Calu3 (cell line): Measurements from ENCODE around the gene SATL1. TPM values are rescaled to one million over a fixed set of nuclear protein-coding genes. Genes with fewer than 3 reads are reported as not detected.
"Not testable (repeated sequence)": the region's sequence is repeated elsewhere in the genome, so short reads cannot be mapped to it uniquely, and the experiment has no call there.

Experiments
- BruUV-seq: library from RNA; stranded (reverse); fragments of 400-500 nt; replicated peaks from 2 replicates; lab custom pipeline; 2021; lab: Mats Ljungman, UMichigan
- CTCF ChIA-PET: fragments of 300-600 bp; sonication (Branson Sonifier 250); formaldehyde crosslinking; loops from one replicate; lab custom pipeline; 2022; ENCODE audit warnings: antibody characterized with exemption; lab: Charles Lee
- DNase-seq: peaks from one replicate; pipeline ENCODE4 v3.0.0; 2022
- H3K27ac Mint-ChIP-seq: one replicate; pipeline ENCODE4 v1.8.0; 2022; ENCODE audit warnings: mixed read lengths; ENCODE audit not compliant: unreplicated experiment
- H3K27me3 Mint-ChIP-seq: one replicate; pipeline ENCODE4 v1.8.0; 2022; ENCODE audit warnings: mixed read lengths; ENCODE audit not compliant: unreplicated experiment
- H3K36me3 Mint-ChIP-seq: one replicate; pipeline ENCODE4 v1.8.0; 2022; ENCODE audit warnings: mild to moderate bottlenecking, moderate library complexity, mixed read lengths; ENCODE audit not compliant: insufficient read depth, unreplicated experiment
- H3K4me1 Mint-ChIP-seq: one replicate; pipeline ENCODE4 v1.8.0; 2022; ENCODE audit warnings: mild to moderate bottlenecking, low read depth, mixed read lengths; ENCODE audit not compliant: unreplicated experiment
- H3K4me3 Mint-ChIP-seq: one replicate; pipeline ENCODE4 v1.8.0; 2022; ENCODE audit warnings: mild to moderate bottlenecking, low read depth, moderate library complexity, mixed read lengths; ENCODE audit not compliant: unreplicated experiment
- H3K9me3 Mint-ChIP-seq: one replicate; pipeline ENCODE4 v1.8.0; 2022; ENCODE audit warnings: low read depth, mixed read lengths; ENCODE audit not compliant: unreplicated experiment
- intact Hi-C: fragments of 100-400 bp; cut with micrococcal nuclease; formaldehyde crosslinking; loops from one replicate; pipeline ENCODE4 v1.10.0; 2022; ENCODE audit not compliant: unreplicated experiment
- total RNA-seq: library from RNA; stranded (reverse); gene quantifications from 2 replicates; pipeline ENCODE4 v1.2.3, GENCODE V29; 2022
- TF ChIP-seq, protein P1 (sequence below): fragments of 200-600 bp; IDR thresholded peaks from one replicate; pipeline ENCODE4 v1.8.0; 2022; ENCODE audit warnings: antibody characterized with exemption; ENCODE audit not compliant: unreplicated experiment

The SATL1 gene
- total RNA-seq, 1 experiment from 2014 or later, result not detected

DNA sequence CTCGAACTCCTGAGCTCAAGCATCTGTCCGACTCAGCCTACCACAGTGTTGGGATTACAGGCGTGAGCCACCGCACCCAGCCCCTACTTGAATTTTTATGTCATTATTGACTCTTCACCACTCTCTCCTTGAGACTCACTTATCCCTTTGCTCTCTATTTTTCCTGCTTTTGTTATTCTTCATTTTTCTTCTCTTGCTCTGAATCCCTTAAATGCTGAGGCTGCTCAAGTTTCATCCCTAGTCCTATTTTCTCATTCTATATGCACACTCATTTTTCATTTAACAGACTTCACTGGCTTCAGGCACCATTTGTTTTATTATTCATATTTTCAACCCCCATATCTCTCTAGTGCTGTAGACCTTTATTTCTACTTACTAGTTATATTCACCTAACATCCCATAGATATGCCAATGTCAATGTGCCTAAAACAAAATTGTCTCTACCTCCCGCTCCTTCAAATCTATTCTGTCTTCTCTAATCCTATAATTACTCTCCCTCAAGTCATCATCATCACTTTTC lies 154.2 kb downstream of the SATL1 start:
- intact Hi-C loops, result no loop called here
- H3K36me3 Mint-ChIP-seq, result peaks cover 9% of the 10 kb centered on the region
- no peaks in the 10 kb centered on the region for H3K27me3 Mint-ChIP-seq
- H3K4me1 Mint-ChIP-seq, result no peaks in the 10 kb centered on the region
- no peaks in the 10 kb centered on the region for H3K9me3 Mint-ChIP-seq
- DNase-seq, result no peak
- CTCF ChIA-PET, result no interaction called here
- H3K27ac Mint-ChIP-seq, result no peak overlapping the region
- H3K4me3 Mint-ChIP-seq, result no peak overlapping the region
- no TSS peak for BruUV-seq
- TF ChIP-seq, protein P1, sequence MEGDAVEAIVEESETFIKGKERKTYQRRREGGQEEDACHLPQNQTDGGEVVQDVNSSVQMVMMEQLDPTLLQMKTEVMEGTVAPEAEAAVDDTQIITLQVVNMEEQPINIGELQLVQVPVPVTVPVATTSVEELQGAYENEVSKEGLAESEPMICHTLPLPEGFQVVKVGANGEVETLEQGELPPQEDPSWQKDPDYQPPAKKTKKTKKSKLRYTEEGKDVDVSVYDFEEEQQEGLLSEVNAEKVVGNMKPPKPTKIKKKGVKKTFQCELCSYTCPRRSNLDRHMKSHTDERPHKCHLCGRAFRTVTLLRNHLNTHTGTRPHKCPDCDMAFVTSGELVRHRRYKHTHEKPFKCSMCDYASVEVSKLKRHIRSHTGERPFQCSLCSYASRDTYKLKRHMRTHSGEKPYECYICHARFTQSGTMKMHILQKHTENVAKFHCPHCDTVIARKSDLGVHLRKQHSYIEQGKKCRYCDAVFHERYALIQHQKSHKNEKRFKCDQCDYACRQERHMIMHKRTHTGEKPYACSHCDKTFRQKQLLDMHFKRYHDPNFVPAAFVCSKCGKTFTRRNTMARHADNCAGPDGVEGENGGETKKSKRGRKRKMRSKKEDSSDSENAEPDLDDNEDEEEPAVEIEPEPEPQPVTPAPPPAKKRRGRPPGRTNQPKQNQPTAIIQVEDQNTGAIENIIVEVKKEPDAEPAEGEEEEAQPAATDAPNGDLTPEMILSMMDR, result no peak

DNA sequence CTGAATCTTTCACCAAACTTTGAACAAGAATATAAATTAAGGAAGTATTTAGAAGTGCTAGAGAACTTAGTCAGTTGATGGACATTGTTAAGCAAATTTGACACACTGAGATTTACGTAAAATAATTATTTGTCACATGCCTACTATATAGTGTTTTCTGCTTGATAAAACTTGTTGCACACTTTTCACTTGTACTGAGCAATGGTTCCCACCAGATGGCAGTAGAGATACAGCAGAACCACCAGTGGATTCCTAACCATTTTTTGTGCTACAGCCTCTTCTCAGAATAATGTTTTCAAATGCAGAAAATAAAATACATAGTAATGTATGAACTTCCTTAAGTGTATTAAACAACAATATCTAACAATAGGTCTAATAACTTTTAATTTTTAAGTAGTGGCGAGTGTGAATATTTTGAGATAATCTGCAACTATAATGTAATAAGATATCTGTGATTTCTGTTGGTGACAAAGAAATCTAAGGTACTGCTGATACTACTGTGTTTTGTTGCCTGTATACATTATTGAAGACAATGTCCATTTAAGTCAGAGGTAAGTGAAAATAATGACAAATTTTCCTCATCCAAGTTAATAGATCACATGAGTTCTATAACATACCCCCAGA lies 158.7 kb downstream of the SATL1 start:
- TF ChIP-seq, protein P1, result peak; percentile 36
- intact Hi-C loops, result no loop called here
- CTCF ChIA-PET, result no interaction called here
- H3K4me3 Mint-ChIP-seq, result no peak overlapping the region
- BruUV-seq, result no TSS peak
- no peak overlapping the region for H3K27ac Mint-ChIP-seq
- H3K36me3 Mint-ChIP-seq, result peaks cover 9% of the 10 kb centered on the region
- no peaks in the 10 kb centered on the region for H3K9me3 Mint-ChIP-seq
- peak; percentile 12 for DNase-seq
- H3K4me1 Mint-ChIP-seq, result no peaks in the 10 kb centered on the region
- no peaks in the 10 kb centered on the region for H3K27me3 Mint-ChIP-seq

DNA sequence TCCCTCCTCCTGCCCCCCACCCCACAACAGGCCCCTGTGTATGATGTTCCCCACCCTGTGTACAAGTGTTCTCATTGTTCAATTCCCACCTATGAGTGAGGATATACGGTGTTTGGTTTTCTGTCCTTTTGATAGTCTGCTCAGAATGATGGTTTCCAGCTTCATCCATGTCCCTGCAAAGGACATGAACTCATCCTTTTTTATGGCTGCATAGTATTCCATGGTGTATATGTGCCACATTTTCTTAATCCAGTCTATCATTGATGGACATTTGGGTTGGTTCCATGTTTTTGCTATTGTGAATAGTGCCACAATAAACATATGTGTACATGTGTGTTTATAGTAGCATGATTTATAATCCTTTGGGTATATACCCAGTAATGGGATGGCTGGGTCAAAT lies 166.3 kb downstream of the SATL1 start:
- intact Hi-C loops, H3K4me1 Mint-ChIP-seq, CTCF ChIA-PET, H3K27me3 Mint-ChIP-seq, DNase-seq, BruUV-seq, H3K9me3 Mint-ChIP-seq, H3K27ac Mint-ChIP-seq, H3K4me3 Mint-ChIP-seq, H3K36me3 Mint-ChIP-seq: not testable (repeated sequence)

DNA sequence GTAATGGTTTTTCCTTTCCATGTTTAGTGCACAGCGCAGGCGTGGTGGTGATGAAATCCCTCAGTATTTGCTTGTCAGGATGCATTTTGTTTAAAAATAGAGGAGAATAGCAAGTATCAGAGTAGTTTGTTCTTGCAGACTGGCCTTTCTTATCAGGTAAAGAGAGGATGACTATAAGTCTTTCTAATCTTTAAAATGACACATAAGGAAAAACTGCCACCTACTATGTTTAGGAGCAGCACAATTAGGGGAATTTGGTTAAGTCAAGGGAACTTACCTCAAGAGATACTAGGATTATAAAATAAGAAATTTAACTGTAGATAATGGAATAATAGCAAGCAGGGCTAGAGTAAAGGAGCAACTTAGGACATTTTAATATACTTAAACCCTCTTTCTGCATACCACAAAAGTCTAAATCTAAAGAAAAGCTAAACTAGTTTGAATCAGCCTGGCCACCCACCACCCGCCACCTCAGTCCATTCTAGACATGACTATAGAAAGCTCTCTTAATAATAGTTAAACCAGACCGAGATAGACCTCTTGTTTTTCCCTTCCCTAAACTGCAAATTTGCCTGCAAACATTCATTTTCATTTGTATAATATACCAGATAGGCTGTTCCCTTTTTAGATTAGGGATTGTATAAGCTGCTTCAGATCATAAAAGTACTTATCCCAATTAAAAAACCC lies 177.9 kb downstream of the SATL1 start:
- H3K4me3 Mint-ChIP-seq, result no peak overlapping the region

More for the DNA sequence above, 177.9 kb downstream of the SATL1 start:
- CTCF ChIA-PET, result no interaction called here
- Mint-ChIP-seq H3K4me1 (no peaks in the 10 kb centered on the region), H3K36me3 (no peaks in the 10 kb centered on the region), H3K9me3 (peaks cover 4% of the 10 kb centered on the region), H3K27ac (no peak overlapping the region), H3K27me3 (no peaks in the 10 kb centered on the region)
- no peak for DNase-seq
- no TSS peak for BruUV-seq
- intact Hi-C loops, result no loop called here
- TF ChIP-seq, protein P1, result no peak
